Measurements from ENCODE around the gene PDE5A.

GRCh38 chr4:119579823-119580222 lies 48.8 kb downstream of the PDE5A start:
- no peak for TF ChIP-seq MXI1 (IDR thresholded peaks at IDR 0.05; ENCODE audit: low read depth, low read length)
- TF ChIP-seq, protein P1, sequence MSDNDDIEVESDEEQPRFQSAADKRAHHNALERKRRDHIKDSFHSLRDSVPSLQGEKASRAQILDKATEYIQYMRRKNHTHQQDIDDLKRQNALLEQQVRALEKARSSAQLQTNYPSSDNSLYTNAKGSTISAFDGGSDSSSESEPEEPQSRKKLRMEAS (IDR thresholded peaks at IDR 0.05; ENCODE audit: low read depth, low read length): no peak
- no peak for TF ChIP-seq HCFC1 (IDR thresholded peaks at IDR 0.05; ENCODE audit: low read length)
- TF ChIP-seq GABPA (IDR thresholded peaks at IDR 0.05; ENCODE audit: low read depth): no peak
- no peak for TF ChIP-seq CHD1 (IDR thresholded peaks at IDR 0.05; ENCODE audit: low read depth, low read length)

Data from GM12878 (cell line).